Panc1 (cell line): ENCODE measurements around the gene IMPG1.

Experiments
- POLR2AphosphoS5 ChIP-seq: IDR thresholded peaks from 2 replicates; pipeline ENCODE4 v1.6.1; 2012; ENCODE audit warnings: mild to moderate bottlenecking, low read depth, low read length, moderate library complexity
- TF ChIP-seq, protein P1 (sequence below): fragments of 450-650 bp; IDR thresholded peaks from 2 replicates; pipeline ENCODE4 v1.5.1; 2017; ENCODE audit warnings: mild to moderate bottlenecking

GRCh38 chr6:76014626-76015530 lies 57.6 kb downstream of the IMPG1 start:
- TF ChIP-seq, protein P1, sequence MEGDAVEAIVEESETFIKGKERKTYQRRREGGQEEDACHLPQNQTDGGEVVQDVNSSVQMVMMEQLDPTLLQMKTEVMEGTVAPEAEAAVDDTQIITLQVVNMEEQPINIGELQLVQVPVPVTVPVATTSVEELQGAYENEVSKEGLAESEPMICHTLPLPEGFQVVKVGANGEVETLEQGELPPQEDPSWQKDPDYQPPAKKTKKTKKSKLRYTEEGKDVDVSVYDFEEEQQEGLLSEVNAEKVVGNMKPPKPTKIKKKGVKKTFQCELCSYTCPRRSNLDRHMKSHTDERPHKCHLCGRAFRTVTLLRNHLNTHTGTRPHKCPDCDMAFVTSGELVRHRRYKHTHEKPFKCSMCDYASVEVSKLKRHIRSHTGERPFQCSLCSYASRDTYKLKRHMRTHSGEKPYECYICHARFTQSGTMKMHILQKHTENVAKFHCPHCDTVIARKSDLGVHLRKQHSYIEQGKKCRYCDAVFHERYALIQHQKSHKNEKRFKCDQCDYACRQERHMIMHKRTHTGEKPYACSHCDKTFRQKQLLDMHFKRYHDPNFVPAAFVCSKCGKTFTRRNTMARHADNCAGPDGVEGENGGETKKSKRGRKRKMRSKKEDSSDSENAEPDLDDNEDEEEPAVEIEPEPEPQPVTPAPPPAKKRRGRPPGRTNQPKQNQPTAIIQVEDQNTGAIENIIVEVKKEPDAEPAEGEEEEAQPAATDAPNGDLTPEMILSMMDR = no peak
- no peak for TF ChIP-seq POLR2AphosphoS5
